Measurements from ENCODE around the gene NRTN.
"Not testable (repeated sequence)": the region's sequence is repeated elsewhere in the genome, so short reads cannot be mapped to it uniquely, and the experiment has no call there.

NRTN gene

GRCh38 chr19:5843295-5843927, 38.5 kb downstream of the NRTN start:
- TF ChIP-seq, protein P1, sequence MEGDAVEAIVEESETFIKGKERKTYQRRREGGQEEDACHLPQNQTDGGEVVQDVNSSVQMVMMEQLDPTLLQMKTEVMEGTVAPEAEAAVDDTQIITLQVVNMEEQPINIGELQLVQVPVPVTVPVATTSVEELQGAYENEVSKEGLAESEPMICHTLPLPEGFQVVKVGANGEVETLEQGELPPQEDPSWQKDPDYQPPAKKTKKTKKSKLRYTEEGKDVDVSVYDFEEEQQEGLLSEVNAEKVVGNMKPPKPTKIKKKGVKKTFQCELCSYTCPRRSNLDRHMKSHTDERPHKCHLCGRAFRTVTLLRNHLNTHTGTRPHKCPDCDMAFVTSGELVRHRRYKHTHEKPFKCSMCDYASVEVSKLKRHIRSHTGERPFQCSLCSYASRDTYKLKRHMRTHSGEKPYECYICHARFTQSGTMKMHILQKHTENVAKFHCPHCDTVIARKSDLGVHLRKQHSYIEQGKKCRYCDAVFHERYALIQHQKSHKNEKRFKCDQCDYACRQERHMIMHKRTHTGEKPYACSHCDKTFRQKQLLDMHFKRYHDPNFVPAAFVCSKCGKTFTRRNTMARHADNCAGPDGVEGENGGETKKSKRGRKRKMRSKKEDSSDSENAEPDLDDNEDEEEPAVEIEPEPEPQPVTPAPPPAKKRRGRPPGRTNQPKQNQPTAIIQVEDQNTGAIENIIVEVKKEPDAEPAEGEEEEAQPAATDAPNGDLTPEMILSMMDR (conservative IDR thresholded peaks at IDR 0.05; ENCODE audit: low read length) = no peak
- no peak for TF ChIP-seq EZH2phosphoT487 (IDR thresholded peaks at IDR 0.05; ENCODE audit: borderline replicate concordance)
- Histone ChIP-seq H3K4me1 (ENCODE audit: insufficient read depth, low read length, poor library complexity, severe bottlenecking) (peaks cover 13% of the 10 kb centered on the region), H3K9me2 (replicated peaks; ENCODE audit: low read depth, low read length) (no peaks in the 10 kb centered on the region)

GRCh38 chr19:5844456-5845433, 39.9 kb downstream of the NRTN start:
- H3K9me3 ChIP-seq (ENCODE audit: insufficient read depth, low read depth, low read length) = no peaks in the 10 kb centered on the region
- H3K4me1 ChIP-seq (ENCODE audit: insufficient read depth, low read length, poor library complexity, severe bottlenecking) = peaks cover 2% of the 10 kb centered on the region
- H3K36me3 ChIP-seq (ENCODE audit: insufficient read depth, low read length) = no peaks in the 10 kb centered on the region
- H3K27me3 ChIP-seq (ENCODE audit: insufficient read depth, low read length, poor library complexity, severe bottlenecking) = no peaks in the 10 kb centered on the region
- H2AFZ ChIP-seq (ENCODE audit: low read length) = no peak overlapping the region
- H3K9ac ChIP-seq (ENCODE audit: low read depth, low read length, poor library complexity, severe bottlenecking) = no peak overlapping the region
- H3K4me2 ChIP-seq (ENCODE audit: low read depth, low read length, poor library complexity, severe bottlenecking) = no peak overlapping the region
- H3K79me2 ChIP-seq (ENCODE audit: insufficient read depth, low read length) = no peaks in the 10 kb centered on the region
- TF ChIP-seq, protein P1 (conservative IDR thresholded peaks at IDR 0.05; ENCODE audit: low read length) = no peak
- TF ChIP-seq EZH2phosphoT487 (IDR thresholded peaks at IDR 0.05; ENCODE audit: borderline replicate concordance) = no peak
- H3K9me2 ChIP-seq (replicated peaks; ENCODE audit: low read depth, low read length) = no peaks in the 10 kb centered on the region
- H3F3A ChIP-seq (ENCODE audit: low read depth) = no peaks in the 10 kb centered on the region
- H4K20me1 ChIP-seq (ENCODE audit: insufficient read depth, low read length, poor library complexity, severe bottlenecking) = no peaks in the 10 kb centered on the region
- no peak overlapping the region for H3K4me3 ChIP-seq (ENCODE audit: low read length, poor library complexity, severe bottlenecking)

More at GRCh38 chr19:5843295-5843927, 38.5 kb downstream of the NRTN start:
- H3F3A ChIP-seq (ENCODE audit: low read depth) = no peaks in the 10 kb centered on the region
- no peaks in the 10 kb centered on the region for H3K9me3 ChIP-seq (ENCODE audit: insufficient read depth, low read depth, low read length)
- H3K9ac ChIP-seq (ENCODE audit: low read depth, low read length, poor library complexity, severe bottlenecking) = no peak overlapping the region
- no peak overlapping the region for H3K4me2 ChIP-seq (ENCODE audit: low read depth, low read length, poor library complexity, severe bottlenecking)
- no peaks in the 10 kb centered on the region for H3K79me2 ChIP-seq (ENCODE audit: insufficient read depth, low read length)
- H4K20me1 ChIP-seq (ENCODE audit: insufficient read depth, low read length, poor library complexity, severe bottlenecking) = no peaks in the 10 kb centered on the region
- H2AFZ ChIP-seq (ENCODE audit: low read length) = no peak overlapping the region
- no peak overlapping the region for H3K4me3 ChIP-seq (ENCODE audit: low read length, poor library complexity, severe bottlenecking)
- no peaks in the 10 kb centered on the region for H3K27me3 ChIP-seq (ENCODE audit: insufficient read depth, low read length, poor library complexity, severe bottlenecking)
- H3K36me3 ChIP-seq (ENCODE audit: insufficient read depth, low read length) = no peaks in the 10 kb centered on the region

DNA sequence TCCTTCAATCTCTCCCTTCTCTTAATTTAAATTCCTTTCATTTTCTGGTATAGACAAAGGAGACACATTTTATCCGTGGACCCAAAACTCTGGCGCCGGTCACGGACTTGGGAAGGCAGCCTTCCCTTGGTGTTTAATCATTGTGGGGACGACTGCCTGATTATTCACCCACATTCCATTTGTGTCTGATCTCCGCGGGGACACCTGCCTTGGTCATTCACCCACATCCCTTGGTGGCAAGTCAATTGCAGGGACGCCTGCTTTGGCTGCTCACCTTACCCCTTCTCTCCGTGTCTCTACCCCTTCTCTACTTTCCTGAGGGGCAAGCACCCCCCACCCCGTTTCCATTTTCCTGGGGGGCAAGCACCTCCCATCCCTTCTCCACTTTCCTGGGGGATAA, 43.0 kb downstream of the NRTN start:
- not testable (repeated sequence) for H3K9me2 ChIP-seq (replicated peaks; ENCODE audit: low read depth, low read length); H3F3A ChIP-seq (ENCODE audit: low read depth); H4K20me1 ChIP-seq (ENCODE audit: insufficient read depth, low read length, poor library complexity, severe bottlenecking); H3K27me3 ChIP-seq (ENCODE audit: insufficient read depth, low read length, poor library complexity, severe bottlenecking); H3K79me2 ChIP-seq (ENCODE audit: insufficient read depth, low read length); H3K9me3 ChIP-seq (ENCODE audit: insufficient read depth, low read depth, low read length); H3K4me3 ChIP-seq (ENCODE audit: low read length, poor library complexity, severe bottlenecking); H3K4me1 ChIP-seq (ENCODE audit: insufficient read depth, low read length, poor library complexity, severe bottlenecking); H3K36me3 ChIP-seq (ENCODE audit: insufficient read depth, low read length); H2AFZ ChIP-seq (ENCODE audit: low read length); H3K4me2 ChIP-seq (ENCODE audit: low read depth, low read length, poor library complexity, severe bottlenecking); H3K9ac ChIP-seq (ENCODE audit: low read depth, low read length, poor library complexity, severe bottlenecking)

DNA sequence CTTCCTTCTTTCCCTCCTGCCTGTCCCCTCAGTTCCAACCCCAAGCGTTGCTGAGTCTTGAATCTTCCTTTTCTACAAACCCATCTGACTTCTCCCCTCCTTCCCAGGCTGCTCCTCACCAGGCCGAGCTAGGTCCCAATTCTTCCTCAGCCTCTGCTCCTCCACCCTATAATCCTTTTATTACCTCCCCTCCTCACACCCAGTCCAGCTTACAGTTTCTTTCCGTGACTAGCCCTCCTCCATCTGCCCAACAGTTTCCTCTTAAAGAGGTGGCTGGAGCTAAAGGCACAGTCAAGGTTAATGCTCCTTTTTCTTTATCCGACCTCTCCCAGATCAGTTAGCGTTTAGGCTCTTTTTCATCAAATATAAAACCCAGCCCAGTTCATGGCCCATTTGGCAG, 43.8 kb downstream of the NRTN start:
- not testable (repeated sequence) for H4K20me1 ChIP-seq (ENCODE audit: insufficient read depth, low read length, poor library complexity, severe bottlenecking); H3F3A ChIP-seq (ENCODE audit: low read depth); H3K9me2 ChIP-seq (replicated peaks; ENCODE audit: low read depth, low read length); H2AFZ ChIP-seq (ENCODE audit: low read length); H3K4me3 ChIP-seq (ENCODE audit: low read length, poor library complexity, severe bottlenecking); H3K9me3 ChIP-seq (ENCODE audit: insufficient read depth, low read depth, low read length); H3K36me3 ChIP-seq (ENCODE audit: insufficient read depth, low read length); H3K27me3 ChIP-seq (ENCODE audit: insufficient read depth, low read length, poor library complexity, severe bottlenecking); H3K4me2 ChIP-seq (ENCODE audit: low read depth, low read length, poor library complexity, severe bottlenecking); H3K9ac ChIP-seq (ENCODE audit: low read depth, low read length, poor library complexity, severe bottlenecking); H3K79me2 ChIP-seq (ENCODE audit: insufficient read depth, low read length); H3K4me1 ChIP-seq (ENCODE audit: insufficient read depth, low read length, poor library complexity, severe bottlenecking)
